Tibial nerve (tissue), 4 donors: ENCODE data around the gene OPCML. TPM values are rescaled to one million over a fixed set of nuclear protein-coding genes. Genes with fewer than 3 reads are reported as not detected.

Experiments
- DNase-seq, 2 donors: peaks; one replicate each; pipeline ENCODE4 v3.0.0-alpha.2; 2019; ENCODE audit warnings: low spot score in 2 of 2
- H3K27ac ChIP-seq, 4 donors: fragments of 200-600 bp; sonication (generic) in 3 of 4; one replicate each; pipeline ENCODE4 v1.5.1; 2017 to 2019; ENCODE audit warnings: mild to moderate bottlenecking in 1 of 4
- H3K27me3 ChIP-seq, 2 donors: fragments of 200-600 bp; sonication (generic) in 1 of 2; one replicate each; pipeline versions ENCODE4 v1.5.1 to v1.6.0; 2017 to 2019
- H3K36me3 ChIP-seq, 3 donors: fragments of 200-600 bp; sonication (generic); one replicate each; pipeline ENCODE4 v1.5.1; 2018 to 2019
- H3K4me1 ChIP-seq, 4 donors: fragments of 200-600 bp; sonication (generic) in 3 of 4; one replicate each; pipeline ENCODE4 v1.5.1; 2017 to 2019
- H3K4me3 ChIP-seq, 4 donors: fragments of 200-600 bp; sonication (generic) in 3 of 4; one replicate each; pipeline ENCODE4 v1.5.1; 2017 to 2019; ENCODE audit warnings: mild to moderate bottlenecking in 1 of 4, moderate library complexity in 1 of 4
- H3K9me3 ChIP-seq, 4 donors: fragments of 200-600 bp; sonication (generic) in 3 of 4; one replicate each; pipeline ENCODE4 v1.5.1; 2017 to 2019
- EP300 ChIP-seq, 2 donors: sonication (generic); formaldehyde crosslinking; IDR thresholded peaks; one replicate each; pipeline ENCODE4 v1.6.1; 2017; ENCODE audit warnings: antibody characterized with exemption in 2 of 2, mild to moderate bottlenecking in 1 of 2
- POLR2A ChIP-seq, 2 donors: fragments of 450-650 bp; IDR thresholded peaks; one replicate each; pipeline ENCODE4 v1.6.1; 2017; ENCODE audit warnings: antibody characterized with exemption in 2 of 2, mild to moderate bottlenecking in 2 of 2, moderate library complexity in 2 of 2
- WGBS, 2 donors: methylation state at CpG; one replicate each; pipeline ENCODE4 v1.1.5; 2018; 5-methylcytosine and 5-hydroxymethylcytosine counted together
- total RNA-seq, 4 donors: library from RNA; depleted of rRNA; stranded (reverse); fragments of >200 nt; gene quantifications; one replicate each; pipeline ENCODE4 v1.1.0, GENCODE V29; 2016
- TF ChIP-seq, protein P1 (sequence below), 5 experiments: fragments of 200-600 bp in 3 of 5; fragments of 450-650 bp in 2 of 5; sonication (generic) in 3 of 5; IDR thresholded peaks; one replicate each; pipeline ENCODE4 v1.5.1; 2016 to 2019; ENCODE audit warnings: antibody characterized with exemption in 5 of 5, mild to moderate bottlenecking in 3 of 5, moderate library complexity in 2 of 5

Gene OPCML
- total RNA-seq, 4 donors from 2014 or later, result 1.0 to 10.8 (median 1.9) TPM

DNA sequence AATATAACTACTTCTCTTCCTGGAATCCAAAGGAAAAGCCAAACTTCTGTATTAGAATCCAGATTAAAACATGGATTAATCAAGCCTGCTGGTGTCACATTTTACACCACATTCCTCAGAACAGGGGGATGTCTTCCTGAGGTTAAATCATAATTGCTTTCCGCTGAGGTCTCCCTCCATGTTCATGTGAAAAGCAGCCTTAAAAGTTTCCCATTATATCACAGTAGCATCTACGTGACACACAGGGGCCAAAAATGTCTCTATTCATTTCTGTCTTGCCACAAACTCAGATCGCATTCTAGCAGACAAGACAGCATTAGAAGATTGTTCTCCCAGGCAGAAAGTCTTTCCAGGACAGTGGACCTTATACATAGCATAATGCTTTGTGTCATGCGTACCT, 788.7 kb downstream of the OPCML start:
- no peak overlapping the region for H3K27ac ChIP-seq
- H3K4me1 ChIP-seq, result no peaks in the 10 kb centered on the region
- WGBS, 2 donors, result 82 to 86% methylated on average over 4 of the region's 4 CpGs
- no peak for TF ChIP-seq POLR2A (IDR thresholded peaks at IDR 0.05)
- TF ChIP-seq EP300 (IDR thresholded peaks at IDR 0.05), result no peak
- TF ChIP-seq, protein P1, sequence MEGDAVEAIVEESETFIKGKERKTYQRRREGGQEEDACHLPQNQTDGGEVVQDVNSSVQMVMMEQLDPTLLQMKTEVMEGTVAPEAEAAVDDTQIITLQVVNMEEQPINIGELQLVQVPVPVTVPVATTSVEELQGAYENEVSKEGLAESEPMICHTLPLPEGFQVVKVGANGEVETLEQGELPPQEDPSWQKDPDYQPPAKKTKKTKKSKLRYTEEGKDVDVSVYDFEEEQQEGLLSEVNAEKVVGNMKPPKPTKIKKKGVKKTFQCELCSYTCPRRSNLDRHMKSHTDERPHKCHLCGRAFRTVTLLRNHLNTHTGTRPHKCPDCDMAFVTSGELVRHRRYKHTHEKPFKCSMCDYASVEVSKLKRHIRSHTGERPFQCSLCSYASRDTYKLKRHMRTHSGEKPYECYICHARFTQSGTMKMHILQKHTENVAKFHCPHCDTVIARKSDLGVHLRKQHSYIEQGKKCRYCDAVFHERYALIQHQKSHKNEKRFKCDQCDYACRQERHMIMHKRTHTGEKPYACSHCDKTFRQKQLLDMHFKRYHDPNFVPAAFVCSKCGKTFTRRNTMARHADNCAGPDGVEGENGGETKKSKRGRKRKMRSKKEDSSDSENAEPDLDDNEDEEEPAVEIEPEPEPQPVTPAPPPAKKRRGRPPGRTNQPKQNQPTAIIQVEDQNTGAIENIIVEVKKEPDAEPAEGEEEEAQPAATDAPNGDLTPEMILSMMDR (IDR thresholded peaks at IDR 0.05), result no peak
- no peaks in the 10 kb centered on the region for H3K9me3 ChIP-seq
- H3K27me3 ChIP-seq, result no peaks in the 10 kb centered on the region
- DNase-seq, result no peak
- H3K4me3 ChIP-seq, result no peak overlapping the region
- H3K36me3 ChIP-seq, result no peaks in the 10 kb centered on the region

DNA sequence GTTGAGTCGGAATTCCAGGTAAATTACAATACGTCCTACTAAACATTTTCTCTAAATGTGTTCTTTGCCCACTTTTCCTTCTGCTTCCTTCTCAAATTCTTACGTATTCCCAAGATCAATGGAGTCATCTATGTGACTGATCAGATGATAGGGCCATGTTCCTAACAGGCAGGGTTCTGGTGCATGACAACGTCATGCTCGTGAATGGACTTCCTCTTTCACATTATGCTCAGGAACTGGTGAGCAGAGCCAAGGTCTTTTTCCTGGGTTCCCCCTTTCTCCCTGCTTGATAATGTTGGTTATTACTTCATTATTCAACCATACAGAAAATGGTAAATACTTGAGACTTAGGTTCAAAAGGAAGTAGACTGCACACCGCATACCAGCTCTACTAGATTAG, 789.4 kb downstream of the OPCML start:
- H3K4me1 ChIP-seq, result no peaks in the 10 kb centered on the region
- 85 to 88% methylated on average over 6 of the region's 6 CpGs for WGBS, 2 donors
- DNase-seq, result no peak
- no peak overlapping the region for H3K27ac ChIP-seq
- H3K36me3 ChIP-seq, result no peaks in the 10 kb centered on the region
- H3K27me3 ChIP-seq, result no peaks in the 10 kb centered on the region
- no peak overlapping the region for H3K4me3 ChIP-seq
- TF ChIP-seq, protein P1 (IDR thresholded peaks at IDR 0.05), result no peak
- no peak for TF ChIP-seq EP300 (IDR thresholded peaks at IDR 0.05)
- TF ChIP-seq POLR2A (IDR thresholded peaks at IDR 0.05), result no peak
- H3K9me3 ChIP-seq, result no peaks in the 10 kb centered on the region

DNA sequence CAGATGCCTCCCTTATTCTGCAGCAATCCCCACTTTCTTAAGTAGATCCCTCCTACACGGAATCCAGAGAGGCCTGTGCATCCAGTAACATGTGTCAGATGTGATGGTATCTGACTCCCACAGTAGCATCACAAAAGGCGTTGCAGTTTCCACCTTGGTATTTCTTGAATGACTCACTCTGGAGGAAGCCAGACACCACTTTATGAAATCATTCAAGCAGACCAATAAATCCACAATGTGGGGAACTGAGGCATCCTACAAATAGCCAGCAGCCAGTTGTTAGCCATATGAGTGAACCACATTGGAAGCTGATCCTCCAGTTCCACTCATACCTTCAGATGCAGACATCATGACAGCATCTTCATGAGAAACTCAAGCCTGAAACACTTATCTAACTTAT, 798.1 kb downstream of the OPCML start:
- Histone ChIP-seq H3K4me3 (no peak overlapping the region), H3K4me1 (no peaks in the 10 kb centered on the region), H3K27ac (no peak overlapping the region), H3K9me3 (no peaks in the 10 kb centered on the region), H3K27me3 (no peaks in the 10 kb centered on the region), H3K36me3 (no peaks in the 10 kb centered on the region)
- WGBS, 2 donors, result 62 to 76% methylated on average over 2 of the region's 2 CpGs
- no peak for TF ChIP-seq POLR2A (IDR thresholded peaks at IDR 0.05)
- TF ChIP-seq, protein P1 (IDR thresholded peaks at IDR 0.05), result no peak
- TF ChIP-seq EP300 (IDR thresholded peaks at IDR 0.05), result no peak
- DNase-seq, result no peak

DNA sequence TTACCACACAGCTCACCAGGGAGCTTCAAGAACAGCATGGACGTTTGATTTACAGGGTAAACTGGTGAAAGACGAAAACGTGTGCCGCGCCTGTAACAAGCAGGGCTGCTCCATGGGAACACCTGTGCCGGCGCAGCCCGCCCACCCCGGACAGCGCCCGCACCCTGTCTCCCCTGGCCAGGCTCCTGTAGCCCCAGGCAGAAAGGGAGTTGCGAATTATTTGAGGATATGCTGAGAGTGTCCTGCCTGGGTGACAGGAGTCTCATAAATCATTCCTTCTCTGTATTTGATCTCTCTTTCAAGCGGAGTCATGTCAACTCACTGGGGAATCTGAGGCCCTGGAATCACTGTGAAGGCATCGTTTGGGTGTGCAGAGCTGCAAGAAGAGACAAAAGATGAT, 804.3 kb downstream of the OPCML start:
- Histone ChIP-seq H3K27ac (no peak overlapping the region), H3K27me3 (no peaks in the 10 kb centered on the region), H3K4me3 (no peak overlapping the region), H3K4me1 (no peaks in the 10 kb centered on the region), H3K9me3 (no peaks in the 10 kb centered on the region), H3K36me3 (no peaks in the 10 kb centered on the region)
- TF ChIP-seq, protein P1 (IDR thresholded peaks at IDR 0.05), result no peak
- TF ChIP-seq POLR2A (IDR thresholded peaks at IDR 0.05), result no peak
- no peak for TF ChIP-seq EP300 (IDR thresholded peaks at IDR 0.05)
- 87 to 89% methylated on average over 14 of the region's 14 CpGs for WGBS, 2 donors
- no peak for DNase-seq

DNA sequence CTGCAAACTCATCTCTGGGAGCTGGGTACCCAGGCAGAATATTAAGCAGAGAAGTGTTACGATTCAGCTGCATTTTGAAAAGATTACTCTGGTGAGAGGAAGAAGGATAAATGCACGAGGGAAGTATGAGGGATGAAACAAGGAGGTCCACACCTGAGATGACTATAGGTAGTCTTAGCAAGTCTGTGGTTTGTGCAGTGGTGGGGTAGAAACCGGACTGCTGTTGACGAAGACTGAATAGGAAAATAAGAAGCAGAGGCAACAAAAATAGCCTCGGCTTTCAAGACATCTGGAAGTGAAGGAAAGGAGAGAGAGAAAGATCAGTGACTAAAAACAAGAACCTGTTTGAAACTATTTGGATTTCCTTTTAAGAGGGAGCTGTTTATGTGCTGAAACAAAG, 810.8 kb downstream of the OPCML start:
- no peaks in the 10 kb centered on the region for H3K27me3 ChIP-seq
- H3K36me3 ChIP-seq, result no peaks in the 10 kb centered on the region
- H3K27ac ChIP-seq, result no peak overlapping the region
- H3K9me3 ChIP-seq, result no peaks in the 10 kb centered on the region
- TF ChIP-seq POLR2A (IDR thresholded peaks at IDR 0.05), result no peak
- TF ChIP-seq, protein P1 (IDR thresholded peaks at IDR 0.05), result no peak
- no peak for TF ChIP-seq EP300 (IDR thresholded peaks at IDR 0.05)
- WGBS, 2 donors, result 77 to 89% methylated on average over 5 of the region's 5 CpGs
- no peak for DNase-seq
- no peak overlapping the region for H3K4me3 ChIP-seq
- no peaks in the 10 kb centered on the region for H3K4me1 ChIP-seq
